Measurements from ENCODE around the gene LIX1. TPM values are rescaled to one million over a fixed set of nuclear protein-coding genes. Genes with fewer than 3 reads are reported as not detected.

LIX1 gene
- total and polyA plus RNA-seq, 4 donors, result not detected

GRCh38 chr5:97097326-97098230, 44.8 kb downstream of the LIX1 start:
- no peaks in the 10 kb centered on the region for H3K9me3 ChIP-seq (ENCODE audit: control insufficient read depth in 4 of 4, low read length in 3 of 4)
- WGBS, result 77% methylated on average over 9 of the region's 9 CpGs
- no peak overlapping the region for H3K9ac ChIP-seq (ENCODE audit: low read depth in 1 of 2, low read length in 2 of 2)
- H3K4me1 ChIP-seq (ENCODE audit: control insufficient read depth in 4 of 4, insufficient read depth in 4 of 4, low read length in 3 of 4), result no peaks in the 10 kb centered on the region
- no peaks in the 10 kb centered on the region for H3K36me3 ChIP-seq (ENCODE audit: control insufficient read depth in 4 of 4, insufficient read depth in 3 of 4, low read depth in 1 of 4, low read length in 3 of 4)
- no peak overlapping the region for H3K4me3 ChIP-seq (ENCODE audit: low read depth in 1 of 3, low read length in 3 of 3)
- TF ChIP-seq REST (IDR thresholded peaks at IDR 0.05), result no peak
- TF ChIP-seq RAD21 (IDR thresholded peaks at IDR 0.05), result no peak
- TF ChIP-seq SP1 (IDR thresholded peaks at IDR 0.05), result no peak
- TF ChIP-seq TAF1 (conservative IDR thresholded peaks at IDR 0.05), result no peak
- no peak for TF ChIP-seq EGR1 (IDR thresholded peaks at IDR 0.05; ENCODE audit: low read depth in 2 of 2)
- TF ChIP-seq ZBTB33 (IDR thresholded peaks at IDR 0.05), result no peak
- TF ChIP-seq RXRA (IDR thresholded peaks at IDR 0.05), result no peak
- TF ChIP-seq, protein P1, sequence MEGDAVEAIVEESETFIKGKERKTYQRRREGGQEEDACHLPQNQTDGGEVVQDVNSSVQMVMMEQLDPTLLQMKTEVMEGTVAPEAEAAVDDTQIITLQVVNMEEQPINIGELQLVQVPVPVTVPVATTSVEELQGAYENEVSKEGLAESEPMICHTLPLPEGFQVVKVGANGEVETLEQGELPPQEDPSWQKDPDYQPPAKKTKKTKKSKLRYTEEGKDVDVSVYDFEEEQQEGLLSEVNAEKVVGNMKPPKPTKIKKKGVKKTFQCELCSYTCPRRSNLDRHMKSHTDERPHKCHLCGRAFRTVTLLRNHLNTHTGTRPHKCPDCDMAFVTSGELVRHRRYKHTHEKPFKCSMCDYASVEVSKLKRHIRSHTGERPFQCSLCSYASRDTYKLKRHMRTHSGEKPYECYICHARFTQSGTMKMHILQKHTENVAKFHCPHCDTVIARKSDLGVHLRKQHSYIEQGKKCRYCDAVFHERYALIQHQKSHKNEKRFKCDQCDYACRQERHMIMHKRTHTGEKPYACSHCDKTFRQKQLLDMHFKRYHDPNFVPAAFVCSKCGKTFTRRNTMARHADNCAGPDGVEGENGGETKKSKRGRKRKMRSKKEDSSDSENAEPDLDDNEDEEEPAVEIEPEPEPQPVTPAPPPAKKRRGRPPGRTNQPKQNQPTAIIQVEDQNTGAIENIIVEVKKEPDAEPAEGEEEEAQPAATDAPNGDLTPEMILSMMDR (IDR thresholded peaks at IDR 0.05; ENCODE audit: low read depth, low read length, missing input control), result no peak
- no peak for TF ChIP-seq GABPA (IDR thresholded peaks at IDR 0.05 in 1 of 2, conservative IDR thresholded peaks at IDR 0.05 in 1 of 2)
- TF ChIP-seq JUND (IDR thresholded peaks at IDR 0.05), result no peak
- TF ChIP-seq, protein P2, sequence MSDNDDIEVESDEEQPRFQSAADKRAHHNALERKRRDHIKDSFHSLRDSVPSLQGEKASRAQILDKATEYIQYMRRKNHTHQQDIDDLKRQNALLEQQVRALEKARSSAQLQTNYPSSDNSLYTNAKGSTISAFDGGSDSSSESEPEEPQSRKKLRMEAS (IDR thresholded peaks at IDR 0.05), result no peak
- no peak for TF ChIP-seq FOXA1 (IDR thresholded peaks at IDR 0.05)
- TF ChIP-seq NR2F2 (IDR thresholded peaks at IDR 0.05), result no peak
- TF ChIP-seq HNF4A (conservative IDR thresholded peaks at IDR 0.05), result no peak
- TF ChIP-seq YY1 (IDR thresholded peaks at IDR 0.05), result no peak
- TF ChIP-seq, protein P3, sequence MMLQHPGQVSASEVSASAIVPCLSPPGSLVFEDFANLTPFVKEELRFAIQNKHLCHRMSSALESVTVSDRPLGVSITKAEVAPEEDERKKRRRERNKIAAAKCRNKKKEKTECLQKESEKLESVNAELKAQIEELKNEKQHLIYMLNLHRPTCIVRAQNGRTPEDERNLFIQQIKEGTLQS (IDR thresholded peaks at IDR 0.05), result no peak
- TF ChIP-seq FOXA2 (IDR thresholded peaks at IDR 0.05), result no peak
- no peak for TF ChIP-seq HNF4G (IDR thresholded peaks at IDR 0.05)
- H3K27ac ChIP-seq (ENCODE audit: low read depth in 1 of 2, low read length in 2 of 2), result no peak overlapping the region
- H3K27me3 ChIP-seq (ENCODE audit: control insufficient read depth in 4 of 4, insufficient read depth in 4 of 4, low read length in 3 of 4), result no peaks in the 10 kb centered on the region
- DNase-seq (ENCODE audit: low spot score), result no peak
